ENCODE results near the gene NOP9. TPM values are rescaled to one million over a fixed set of nuclear protein-coding genes. Genes with fewer than 3 reads are reported as not detected.

NOP9 gene
- total RNA-seq, 1 donor from 2014 or later, result 23.0 TPM

GRCh38 chr14:24356208-24356607 lies 56.6 kb downstream of the NOP9 start:
- no peak for ATAC-seq
- DNase-seq (ENCODE audit: missing footprints), result no peak
- intact Hi-C loops (cut with DNase I), result no loop called here

Other genes with a start within 250 kb of the NOP9 start
- 0.08 TPM for gene CARMIL3, start 247.8 kb upstream of the NOP9 start, total RNA-seq
- not detected for gene CPNE6, start 228.3 kb upstream of the NOP9 start, total RNA-seq
- 4.3 TPM for gene PCK2, start 205.5 kb upstream of the NOP9 start, total RNA-seq
- 84.7 TPM for gene DCAF11, start 185.1 kb upstream of the NOP9 start, total RNA-seq
- gene NRL, start 184.9 kb upstream of the NOP9 start, total RNA-seq, result 1.8 TPM
- gene FITM1, start 169.2 kb upstream of the NOP9 start, total RNA-seq, result 129 TPM
- gene PSME1, start 163.7 kb upstream of the NOP9 start, total RNA-seq, result 140 TPM
- gene EMC9, start 158.3 kb upstream of the NOP9 start, total RNA-seq, result 14.6 TPM
- 109 TPM for gene PSME2, start 153.2 kb upstream of the NOP9 start, total RNA-seq
- 33.4 TPM for gene RNF31, start 152.4 kb upstream of the NOP9 start, total RNA-seq
- 30.5 TPM for gene IRF9, start 138.6 kb upstream of the NOP9 start, total RNA-seq
- gene REC8, start 127.8 kb upstream of the NOP9 start, total RNA-seq, result 2.4 TPM
- gene IPO4, start 111.0 kb upstream of the NOP9 start, total RNA-seq, result 10.5 TPM
- 23.2 TPM for gene TM9SF1, start 104.4 kb upstream of the NOP9 start, total RNA-seq
- gene TSSK4, start 94.2 kb upstream of the NOP9 start, total RNA-seq, result 0.43 TPM
- 28.5 TPM for gene CHMP4A, start 86.4 kb upstream of the NOP9 start, total RNA-seq
- gene MDP1, start 83.8 kb upstream of the NOP9 start, total RNA-seq, result 17.0 TPM
- 218 TPM for gene NEDD8, start 67.5 kb upstream of the NOP9 start, total RNA-seq
- gene GMPR2, start 66.9 kb upstream of the NOP9 start, total RNA-seq, result 29.1 TPM
- 33.0 TPM for gene TINF2, start 57.2 kb upstream of the NOP9 start, total RNA-seq
- gene TGM1, start 36.7 kb upstream of the NOP9 start, total RNA-seq, result 1.1 TPM
- 21.5 TPM for gene RABGGTA, start 28.3 kb upstream of the NOP9 start, total RNA-seq
- gene DHRS1, start 70 bp upstream of the NOP9 start, total RNA-seq, result 8.3 TPM
- 4.3 TPM for gene CIDEB, start 8.1 kb downstream of the NOP9 start, total RNA-seq
- 0.57 TPM for gene LTB4R2, start 10.3 kb downstream of the NOP9 start, total RNA-seq
- 2.1 TPM for gene LTB4R, start 11.7 kb downstream of the NOP9 start, total RNA-seq
- 27.3 TPM for gene ADCY4, start 35.2 kb downstream of the NOP9 start, total RNA-seq
- gene RIPK3, start 40.1 kb downstream of the NOP9 start, total RNA-seq, result 4.2 TPM
- 28.4 TPM for gene NFATC4, start 68.3 kb downstream of the NOP9 start, total RNA-seq
- 9.5 TPM for gene NYNRIN, start 99.2 kb downstream of the NOP9 start, total RNA-seq
- gene CBLN3, start 129.8 kb downstream of the NOP9 start, total RNA-seq, result 1.1 TPM
- 23.3 TPM for gene KHNYN, start 130.1 kb downstream of the NOP9 start, total RNA-seq
- gene SDR39U1, start 142.9 kb downstream of the NOP9 start, total RNA-seq, result 76.6 TPM
- 1.3 TPM for gene CMA1, start 208.4 kb downstream of the NOP9 start, total RNA-seq